Esophagus squamous epithelium (tissue), 4 donors: ENCODE measurements around the gene RFTN1.

Experiments used
- POLR2A ChIP-seq, 4 donors: fragments of 450-650 bp; IDR thresholded peaks; one replicate each; pipeline ENCODE4 v1.6.1; 2017; ENCODE audit warnings: antibody characterized with exemption in 4 of 4, mild to moderate bottlenecking in 4 of 4, moderate library complexity in 3 of 4
- TF ChIP-seq, protein P1 (sequence below), 6 experiments: fragments of 450-650 bp in 4 of 6; fragments of 200-600 bp in 2 of 6; sonication (generic) in 2 of 6; IDR thresholded peaks; one replicate each; pipeline ENCODE4 v1.5.1; 2016 to 2019; ENCODE audit warnings: antibody characterized with exemption in 6 of 6, mild to moderate bottlenecking in 4 of 6, moderate library complexity in 4 of 6

DNA sequence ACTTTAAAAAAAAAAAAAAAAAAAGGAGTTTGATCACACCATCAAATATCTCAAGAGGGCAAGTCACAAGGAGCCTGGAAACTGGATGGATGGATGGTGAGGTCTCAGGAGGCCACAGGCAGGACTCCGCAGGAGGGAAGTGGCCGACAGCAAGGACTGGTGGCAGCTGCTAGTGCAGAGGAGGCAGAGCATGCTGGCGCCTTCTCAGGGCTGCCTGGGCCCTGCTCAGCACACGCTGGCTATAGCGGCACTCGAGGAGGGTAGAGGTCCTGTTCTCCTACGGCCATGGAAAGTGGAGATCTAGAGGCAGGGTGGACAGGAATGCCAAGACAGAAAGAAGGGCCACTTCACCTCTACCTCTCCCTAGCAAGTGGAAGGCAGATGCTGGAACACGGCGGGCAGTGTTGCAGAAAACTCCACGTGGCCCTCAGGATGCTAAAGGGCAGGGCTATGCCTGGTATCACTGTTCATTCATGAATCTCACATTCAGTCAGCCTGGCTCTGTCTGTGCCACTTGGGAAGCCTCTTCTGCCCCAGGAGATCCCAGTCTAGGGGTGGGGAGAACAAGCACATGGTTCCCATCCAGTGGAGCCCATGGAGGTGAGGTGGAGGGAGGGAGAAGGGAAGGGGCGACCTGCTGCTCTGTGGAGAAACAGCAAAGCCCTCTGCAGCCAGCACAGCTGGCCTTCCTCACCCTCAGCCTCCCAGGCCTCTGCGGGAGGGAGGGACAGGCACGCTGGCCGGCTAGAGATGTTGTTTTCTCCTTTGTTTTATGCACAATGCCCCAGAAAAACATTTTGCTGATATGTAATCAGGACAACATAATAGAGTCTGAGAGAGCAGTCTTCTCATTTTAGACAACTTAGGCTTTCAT, 177.5 kb downstream of the RFTN1 start:
- no peak for TF ChIP-seq POLR2A (IDR thresholded peaks at IDR 0.05)
- TF ChIP-seq, protein P1, sequence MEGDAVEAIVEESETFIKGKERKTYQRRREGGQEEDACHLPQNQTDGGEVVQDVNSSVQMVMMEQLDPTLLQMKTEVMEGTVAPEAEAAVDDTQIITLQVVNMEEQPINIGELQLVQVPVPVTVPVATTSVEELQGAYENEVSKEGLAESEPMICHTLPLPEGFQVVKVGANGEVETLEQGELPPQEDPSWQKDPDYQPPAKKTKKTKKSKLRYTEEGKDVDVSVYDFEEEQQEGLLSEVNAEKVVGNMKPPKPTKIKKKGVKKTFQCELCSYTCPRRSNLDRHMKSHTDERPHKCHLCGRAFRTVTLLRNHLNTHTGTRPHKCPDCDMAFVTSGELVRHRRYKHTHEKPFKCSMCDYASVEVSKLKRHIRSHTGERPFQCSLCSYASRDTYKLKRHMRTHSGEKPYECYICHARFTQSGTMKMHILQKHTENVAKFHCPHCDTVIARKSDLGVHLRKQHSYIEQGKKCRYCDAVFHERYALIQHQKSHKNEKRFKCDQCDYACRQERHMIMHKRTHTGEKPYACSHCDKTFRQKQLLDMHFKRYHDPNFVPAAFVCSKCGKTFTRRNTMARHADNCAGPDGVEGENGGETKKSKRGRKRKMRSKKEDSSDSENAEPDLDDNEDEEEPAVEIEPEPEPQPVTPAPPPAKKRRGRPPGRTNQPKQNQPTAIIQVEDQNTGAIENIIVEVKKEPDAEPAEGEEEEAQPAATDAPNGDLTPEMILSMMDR (IDR thresholded peaks at IDR 0.05) = no peak
